ENCODE measurements around the gene PAMR1. TPM values are rescaled to one million over a fixed set of nuclear protein-coding genes. Genes with fewer than 3 reads are reported as not detected.

PAMR1 gene
- 20.3 TPM for total RNA-seq

GRCh38 chr11:35525501-35526175 lies at the start of gene PAMR1:
TSS of gene PAMR1 (minus strand) at chr11:35525616. CDS start at chr11:35525585, 31 bp downstream.

GRCh38 chr11:35419184-35419829 lies 106.1 kb downstream of the PAMR1 start, which contains the start of gene SLC1A2:
TSS of gene SLC1A2 (minus strand) at chr11:35419558. CDS start at chr11:35418966, 592 bp downstream.

Other genes starting within 250 kb of the PAMR1 start
- 101 TPM for gene SLC1A2, start 106.1 kb downstream of the PAMR1 start, total RNA-seq
- 29.5 TPM for gene FJX1, start 92.8 kb upstream of the PAMR1 start, total RNA-seq
- gene TRIM44, start 137.2 kb upstream of the PAMR1 start, total RNA-seq, result 32.0 TPM

All from camera-type eye (tissue), 1 donor.